SK-N-SH (cell line): Measurements from ENCODE around the gene ABCA6. TPM values are rescaled to one million over a fixed set of nuclear protein-coding genes. Genes with fewer than 3 reads are reported as not detected.

ENCODE experiments used
- CTCF ChIA-PET: fragments of 300-600, 350-600 bp; formaldehyde crosslinking; extraction: SDS; loops from one replicate; lab custom pipeline; 2021; lab: Yijun Ruan, JAX
- POLR2A ChIA-PET: fragments of 350-600 bp; sonication (Branson Sonifier 250); formaldehyde crosslinking; extraction: SDS; loops from one replicate; lab custom pipeline; 2020; ENCODE audit warnings: antibody characterized with exemption, inconsistent platforms; lab: Yijun Ruan, JAX
- DNase-seq: peaks from one replicate; pipeline ENCODE4 v3.0.0; 2012
- H2AFZ ChIP-seq: fragments of 200-600 bp; sonication (generic); 2 replicates; pipeline ENCODE4 v1.8.1; 2016; ENCODE audit warnings: antibody characterized with exemption, mild to moderate bottlenecking, low read depth
- H3F3A ChIP-seq: fragments of 200-600 bp; sonication (generic); replicated peaks from 2 replicates; pipeline ENCODE3; 2016; ENCODE audit warnings: antibody characterized with exemption, mild to moderate bottlenecking; ENCODE audit not compliant: insufficient read depth
- H3K27ac ChIP-seq, 2 experiments: fragments of 200-500 bp in 1 of 2; fragments of 200-600 bp in 1 of 2; sonication (Bioruptor generic) in 1 of 2; sonication (generic), shearing (Covaris generic) in 1 of 2; 2 replicates each; pipeline versions ENCODE4 v1.5.1 to v1.6.1; 2014 to 2016; ENCODE audit warnings: low read depth in 2 of 2, inconsistent platforms in 1 of 2, low read length in 1 of 2, mild to moderate bottlenecking in 1 of 2, mixed read lengths in 1 of 2
- H3K27me3 ChIP-seq: fragments of 200-600 bp; sonication (generic), shearing (Covaris generic); 2 replicates; pipeline ENCODE4 v1.6.1; 2016; ENCODE audit warnings: mixed run types; ENCODE audit not compliant: insufficient read depth
- H3K36me3 ChIP-seq, 2 experiments: fragments of 200-500 bp in 1 of 2; fragments of 200-600 bp in 1 of 2; sonication (Bioruptor generic) in 1 of 2; sonication (generic) in 1 of 2; replicated peaks in 1 of 2; 2 replicates each; pipeline versions ENCODE3 to v1.5.1; 2014 to 2016; ENCODE audit warnings: low read length in 1 of 2, mild to moderate bottlenecking in 1 of 2; ENCODE audit not compliant: insufficient read depth in 2 of 2, control insufficient read depth in 1 of 2
- H3K4me1 ChIP-seq, 2 experiments: fragments of 200-500 bp in 1 of 2; fragments of 200-600 bp in 1 of 2; sonication (Bioruptor generic) in 1 of 2; sonication (generic), shearing (Covaris generic) in 1 of 2; 2 replicates each; pipeline versions ENCODE4 v1.5.1 to v1.6.1; 2014 to 2016; ENCODE audit warnings: low read depth in 1 of 2, low read length in 1 of 2, mixed run types in 1 of 2; ENCODE audit not compliant: insufficient read depth in 2 of 2, control insufficient read depth in 1 of 2
- H3K4me2 ChIP-seq: fragments of 200-600 bp; sonication (generic), shearing (Covaris generic); 2 replicates; pipeline ENCODE4 v1.6.1; 2017; ENCODE audit warnings: mixed run types
- H3K4me3 ChIP-seq, 2 experiments: fragments of 200-500 bp in 1 of 2; fragments of 200-600 bp in 1 of 2; sonication (Bioruptor generic) in 1 of 2; sonication (generic), shearing (Covaris generic) in 1 of 2; 2 replicates each; pipeline versions ENCODE4 v1.5.1 to v1.8.1; 2014 to 2016; ENCODE audit warnings: low read depth in 2 of 2, inconsistent platforms in 1 of 2, low read length in 1 of 2, mild to moderate bottlenecking in 1 of 2, mixed read lengths in 1 of 2, moderate library complexity in 1 of 2
- H3K79me2 ChIP-seq: fragments of 200-600 bp; sonication (generic); 2 replicates; pipeline ENCODE4 v1.8.1; 2017; ENCODE audit warnings: mild to moderate bottlenecking; ENCODE audit not compliant: insufficient read depth
- H3K9ac ChIP-seq: fragments of 200-600 bp; sonication (generic); 2 replicates; pipeline ENCODE4 v1.6.1; 2017; ENCODE audit warnings: mixed run types
- H3K9me2 ChIP-seq: fragments of 200-600 bp; sonication (generic); 2 replicates; pipeline ENCODE4 v1.6.1; 2017; ENCODE audit warnings: mixed run types
- H3K9me3 ChIP-seq: fragments of 200-600 bp; sonication (generic); 2 replicates; pipeline ENCODE4 v1.6.1; 2017; ENCODE audit warnings: mixed run types, mild to moderate bottlenecking, moderate library complexity
- H4K20me1 ChIP-seq: fragments of 200-600 bp; sonication (generic); 2 replicates; pipeline ENCODE4 v1.6.1; 2017; ENCODE audit warnings: mild to moderate bottlenecking, mixed run types; ENCODE audit not compliant: insufficient read depth
- CHD2 ChIP-seq: fragments of 150-350 bp; IDR thresholded peaks from 2 replicates; pipeline ENCODE4 v1.6.1; 2018; ENCODE audit warnings: low read length; ENCODE audit not compliant: partially characterized antibody
- GABPA ChIP-seq: IDR thresholded peaks from 2 replicates; pipeline ENCODE4 v1.4.0; 2012; ENCODE audit warnings: low read depth, mild to moderate bottlenecking
- GATA2 ChIP-seq: sonication (generic); formaldehyde crosslinking; IDR thresholded peaks from 2 replicates; pipeline ENCODE4 v1.5.0; 2020; ENCODE audit warnings: mild to moderate bottlenecking, missing genetic modification reagents
- JUND ChIP-seq: IDR thresholded peaks from 2 replicates; pipeline ENCODE4 v1.4.0; 2012
- MEF2A ChIP-seq: IDR thresholded peaks from 2 replicates; pipeline ENCODE4 v1.4.0; 2012; ENCODE audit warnings: low read depth, borderline replicate concordance
- NFIC ChIP-seq: IDR thresholded peaks from 2 replicates; pipeline ENCODE4 v1.4.0; 2012; ENCODE audit warnings: borderline replicate concordance
- RAD21 ChIP-seq: IDR thresholded peaks from 2 replicates; pipeline ENCODE4 v1.6.1; 2012; ENCODE audit warnings: mild to moderate bottlenecking, low read length
- RFX5 ChIP-seq: IDR thresholded peaks from 2 replicates; pipeline ENCODE4 v1.6.1; 2012; ENCODE audit warnings: mild to moderate bottlenecking, improper control_type of control experiment, low read length
- RXRA ChIP-seq: IDR thresholded peaks from 2 replicates; pipeline ENCODE4 v1.4.0; 2012; ENCODE audit warnings: low read depth, mild to moderate bottlenecking, borderline replicate concordance
- SIN3A ChIP-seq: IDR thresholded peaks from 2 replicates; pipeline ENCODE4 v1.6.1; 2012; ENCODE audit warnings: low read depth, mild to moderate bottlenecking, low read length, moderate library complexity, borderline replicate concordance
- TAF1 ChIP-seq: IDR thresholded peaks from 2 replicates; pipeline ENCODE4 v1.6.1; 2012; ENCODE audit warnings: low read depth, mild to moderate bottlenecking, low read length, moderate library complexity, borderline replicate concordance
- TCF12 ChIP-seq: IDR thresholded peaks from 2 replicates; pipeline ENCODE4 v1.4.0; 2012
- YY1 ChIP-seq: IDR thresholded peaks from 2 replicates; pipeline ENCODE4 v1.4.0; 2012; ENCODE audit warnings: low read depth, mild to moderate bottlenecking
- WGBS: methylation state at CpG from one replicate; pipeline ENCODE4 v1.1.6; 2017; ENCODE audit warnings: low lambda C conversion rate; 5-methylcytosine and 5-hydroxymethylcytosine counted together
- polyA plus RNA-seq, 3 experiments: library from polyadenylated mRNA; depleted of rRNA; stranded (reverse); fragments of >200 nt; gene quantifications; 2 replicates each; pipeline ENCODE4 v1.2.3, GENCODE V29; 2012
- TF ChIP-seq, protein P1 (sequence below): IDR thresholded peaks from 2 replicates; pipeline ENCODE4 v1.4.0; 2012; ENCODE audit warnings: low read depth
- TF ChIP-seq, protein P2 (sequence below): fragments of 150-350 bp; IDR thresholded peaks from 2 replicates; pipeline ENCODE4 v1.6.1; 2017; ENCODE audit warnings: antibody characterized with exemption, low read length, low read depth, borderline replicate concordance
- TF ChIP-seq, protein P3 (sequence below): IDR thresholded peaks from 2 replicates; pipeline ENCODE4; 2012
- TF ChIP-seq, protein P4 (sequence below): fragments of 150-350 bp; IDR thresholded peaks from 2 replicates; pipeline ENCODE4 v1.6.1; 2016; ENCODE audit warnings: mild to moderate bottlenecking, low read depth, low read length
- TF ChIP-seq, protein P5 (sequence below): IDR thresholded peaks from 2 replicates; pipeline ENCODE4 v1.4.0; 2012; ENCODE audit warnings: low read depth, borderline replicate concordance
- TF ChIP-seq, protein P6 (sequence below): fragments of 200-600 bp; sonication (generic); IDR thresholded peaks from 2 replicates; pipeline ENCODE4 v1.6.1; 2017; ENCODE audit warnings: antibody characterized with exemption, mild to moderate bottlenecking, moderate library complexity

ABCA6 gene
- polyA plus RNA-seq, 1 of the 3 experiments (the other 2 are of a cell fraction): 0.15 TPM

DNA sequence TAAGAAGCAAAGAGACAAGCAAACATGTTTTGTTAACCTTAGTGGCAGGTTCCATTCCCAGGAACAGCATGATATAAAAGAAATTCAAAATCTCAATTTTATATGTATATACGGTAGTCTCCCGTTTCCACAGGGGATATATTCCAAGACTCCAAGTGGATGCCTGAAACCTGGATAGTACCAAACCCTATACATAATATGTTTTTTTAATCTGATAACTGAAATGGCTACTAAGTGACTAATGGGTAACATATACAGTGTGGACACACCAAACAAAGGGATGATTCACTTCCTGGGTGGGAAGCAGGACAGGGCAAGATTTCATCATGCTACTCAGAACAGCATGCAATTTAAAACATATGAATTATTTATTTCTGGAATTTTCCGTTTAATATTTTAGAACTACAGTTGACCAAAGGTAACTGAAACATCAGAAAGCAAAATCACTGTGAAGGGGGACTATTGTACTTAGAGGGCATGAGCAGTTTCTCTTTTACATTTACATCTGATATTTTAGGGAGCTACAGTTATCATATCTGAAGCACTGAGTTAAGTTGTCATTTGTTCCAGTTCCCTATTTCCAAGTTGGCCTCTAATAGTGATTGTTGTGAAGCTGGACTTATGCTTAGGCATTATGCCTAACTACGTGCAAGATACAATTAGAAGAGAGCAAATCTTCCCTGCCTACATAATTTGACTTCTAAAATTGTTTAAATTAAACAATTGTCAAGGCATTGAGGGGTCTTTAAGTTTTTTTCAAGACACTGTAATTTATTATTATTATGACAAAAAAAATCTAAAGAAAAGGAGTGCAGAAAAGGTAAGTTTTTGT lies 34.1 kb upstream of the ABCA6 start (continued):
- TF ChIP-seq, protein P1, sequence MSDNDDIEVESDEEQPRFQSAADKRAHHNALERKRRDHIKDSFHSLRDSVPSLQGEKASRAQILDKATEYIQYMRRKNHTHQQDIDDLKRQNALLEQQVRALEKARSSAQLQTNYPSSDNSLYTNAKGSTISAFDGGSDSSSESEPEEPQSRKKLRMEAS: peak; percentile 85
- TF ChIP-seq, protein P2, sequence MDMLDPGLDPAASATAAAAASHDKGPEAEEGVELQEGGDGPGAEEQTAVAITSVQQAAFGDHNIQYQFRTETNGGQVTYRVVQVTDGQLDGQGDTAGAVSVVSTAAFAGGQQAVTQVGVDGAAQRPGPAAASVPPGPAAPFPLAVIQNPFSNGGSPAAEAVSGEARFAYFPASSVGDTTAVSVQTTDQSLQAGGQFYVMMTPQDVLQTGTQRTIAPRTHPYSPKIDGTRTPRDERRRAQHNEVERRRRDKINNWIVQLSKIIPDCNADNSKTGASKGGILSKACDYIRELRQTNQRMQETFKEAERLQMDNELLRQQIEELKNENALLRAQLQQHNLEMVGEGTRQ: no peak
- TF ChIP-seq YY1 (0 out of 2 replicates have a peak, but pooled peaks have one; percentile 28), TCF12 (peak; percentile 91), TAF1 (no peak), RAD21 (no peak)
- TF ChIP-seq, protein P3, sequence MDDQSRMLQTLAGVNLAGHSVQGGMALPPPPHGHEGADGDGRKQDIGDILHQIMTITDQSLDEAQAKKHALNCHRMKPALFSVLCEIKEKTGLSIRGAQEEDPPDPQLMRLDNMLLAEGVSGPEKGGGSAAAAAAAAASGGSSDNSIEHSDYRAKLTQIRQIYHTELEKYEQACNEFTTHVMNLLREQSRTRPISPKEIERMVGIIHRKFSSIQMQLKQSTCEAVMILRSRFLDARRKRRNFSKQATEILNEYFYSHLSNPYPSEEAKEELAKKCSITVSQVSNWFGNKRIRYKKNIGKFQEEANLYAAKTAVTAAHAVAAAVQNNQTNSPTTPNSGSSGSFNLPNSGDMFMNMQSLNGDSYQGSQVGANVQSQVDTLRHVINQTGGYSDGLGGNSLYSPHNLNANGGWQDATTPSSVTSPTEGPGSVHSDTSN: peak; percentile 85
- TF ChIP-seq, protein P4, sequence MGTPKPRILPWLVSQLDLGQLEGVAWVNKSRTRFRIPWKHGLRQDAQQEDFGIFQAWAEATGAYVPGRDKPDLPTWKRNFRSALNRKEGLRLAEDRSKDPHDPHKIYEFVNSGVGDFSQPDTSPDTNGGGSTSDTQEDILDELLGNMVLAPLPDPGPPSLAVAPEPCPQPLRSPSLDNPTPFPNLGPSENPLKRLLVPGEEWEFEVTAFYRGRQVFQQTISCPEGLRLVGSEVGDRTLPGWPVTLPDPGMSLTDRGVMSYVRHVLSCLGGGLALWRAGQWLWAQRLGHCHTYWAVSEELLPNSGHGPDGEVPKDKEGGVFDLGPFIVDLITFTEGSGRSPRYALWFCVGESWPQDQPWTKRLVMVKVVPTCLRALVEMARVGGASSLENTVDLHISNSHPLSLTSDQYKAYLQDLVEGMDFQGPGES: no peak

DNA sequence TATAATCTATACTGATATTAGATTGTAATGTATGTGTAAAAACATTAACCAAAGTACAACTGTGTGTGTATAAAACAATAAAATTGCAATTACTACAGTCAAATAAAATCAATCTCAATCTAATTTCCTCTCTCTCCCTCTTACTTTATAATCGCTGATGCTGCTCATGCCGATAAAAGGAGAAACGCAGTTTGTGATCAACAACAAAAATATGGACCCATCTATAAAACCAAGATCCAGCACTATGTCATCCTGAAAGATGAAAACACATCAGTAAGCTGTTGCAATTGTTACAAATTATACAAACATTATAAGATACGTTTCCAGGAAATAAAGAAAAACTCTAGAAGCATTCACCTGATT lies 33.5 kb upstream of the ABCA6 start:
- ChIA-PET CTCF (no interaction called here), POLR2A (no interaction called here)
- no peaks in the 10 kb centered on the region for H3K9me3 ChIP-seq
- no peak overlapping the region; a peak in 1 of 4 replicates for H3K4me3 ChIP-seq
- peaks cover 0 to 13% of the 10 kb centered on the region in 2 experiments; a peak in 2 of 4 replicates for H3K4me1 ChIP-seq
- H4K20me1 ChIP-seq: no peaks in the 10 kb centered on the region
- peaks cover 10% of the 10 kb centered on the region for H3F3A ChIP-seq
- H3K4me2 ChIP-seq: peak overlapping the region; percentile 53
- no peak overlapping the region; the same call in 1 of the 2 replicates for H3K9ac ChIP-seq
- H3K27me3 ChIP-seq: no peaks in the 10 kb centered on the region
- no peaks in the 10 kb centered on the region for H3K79me2 ChIP-seq
- H3K9me2 ChIP-seq: no peaks in the 10 kb centered on the region
- 19% methylated on average over 4 of the region's 4 CpGs for WGBS
- H3K27ac ChIP-seq: peak overlapping the region in 1 of 2 experiments; percentile 65; a peak in 2 of 4 replicates
- H3K36me3 ChIP-seq: no peaks in the 10 kb centered on the region
- no peak for DNase-seq
- peak overlapping the region; percentile 69; the same call in 1 of the 2 replicates for H2AFZ ChIP-seq
- TF ChIP-seq JUND (no peak), RAD21 (no peak), RXRA (no peak), TCF12 (no peak), MEF2A (no peak), GATA2 (CRISPR knock-in tag) (no peak), TAF1 (no peak), SIN3A (no peak), NFIC (no peak), GABPA (no peak), RFX5 (no peak), CHD2 (no peak)
- TF ChIP-seq, protein P1: no peak
- TF ChIP-seq, protein P5, sequence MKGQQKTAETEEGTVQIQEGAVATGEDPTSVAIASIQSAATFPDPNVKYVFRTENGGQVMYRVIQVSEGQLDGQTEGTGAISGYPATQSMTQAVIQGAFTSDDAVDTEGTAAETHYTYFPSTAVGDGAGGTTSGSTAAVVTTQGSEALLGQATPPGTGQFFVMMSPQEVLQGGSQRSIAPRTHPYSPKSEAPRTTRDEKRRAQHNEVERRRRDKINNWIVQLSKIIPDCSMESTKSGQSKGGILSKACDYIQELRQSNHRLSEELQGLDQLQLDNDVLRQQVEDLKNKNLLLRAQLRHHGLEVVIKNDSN: no peak
- TF ChIP-seq, protein P6, sequence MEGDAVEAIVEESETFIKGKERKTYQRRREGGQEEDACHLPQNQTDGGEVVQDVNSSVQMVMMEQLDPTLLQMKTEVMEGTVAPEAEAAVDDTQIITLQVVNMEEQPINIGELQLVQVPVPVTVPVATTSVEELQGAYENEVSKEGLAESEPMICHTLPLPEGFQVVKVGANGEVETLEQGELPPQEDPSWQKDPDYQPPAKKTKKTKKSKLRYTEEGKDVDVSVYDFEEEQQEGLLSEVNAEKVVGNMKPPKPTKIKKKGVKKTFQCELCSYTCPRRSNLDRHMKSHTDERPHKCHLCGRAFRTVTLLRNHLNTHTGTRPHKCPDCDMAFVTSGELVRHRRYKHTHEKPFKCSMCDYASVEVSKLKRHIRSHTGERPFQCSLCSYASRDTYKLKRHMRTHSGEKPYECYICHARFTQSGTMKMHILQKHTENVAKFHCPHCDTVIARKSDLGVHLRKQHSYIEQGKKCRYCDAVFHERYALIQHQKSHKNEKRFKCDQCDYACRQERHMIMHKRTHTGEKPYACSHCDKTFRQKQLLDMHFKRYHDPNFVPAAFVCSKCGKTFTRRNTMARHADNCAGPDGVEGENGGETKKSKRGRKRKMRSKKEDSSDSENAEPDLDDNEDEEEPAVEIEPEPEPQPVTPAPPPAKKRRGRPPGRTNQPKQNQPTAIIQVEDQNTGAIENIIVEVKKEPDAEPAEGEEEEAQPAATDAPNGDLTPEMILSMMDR: no peak
- TF ChIP-seq, protein P4: no peak
- TF ChIP-seq, protein P3: no peak
- TF ChIP-seq, protein P2: no peak
